Middle frontal gyrus (tissue), 1 donor: Measurements from ENCODE around the gene YJU2.
"Not testable (repeated sequence)": the region's sequence is repeated elsewhere in the genome, so short reads cannot be mapped to it uniquely, and the experiment has no call there.

Source experiments
- DNase-seq: peaks from one replicate; pipeline ENCODE4 v3.0.0-alpha.2; 2015; ENCODE audit warnings: low spot score; ENCODE audit errors: extremely low spot score

Gene YJU2

DNA sequence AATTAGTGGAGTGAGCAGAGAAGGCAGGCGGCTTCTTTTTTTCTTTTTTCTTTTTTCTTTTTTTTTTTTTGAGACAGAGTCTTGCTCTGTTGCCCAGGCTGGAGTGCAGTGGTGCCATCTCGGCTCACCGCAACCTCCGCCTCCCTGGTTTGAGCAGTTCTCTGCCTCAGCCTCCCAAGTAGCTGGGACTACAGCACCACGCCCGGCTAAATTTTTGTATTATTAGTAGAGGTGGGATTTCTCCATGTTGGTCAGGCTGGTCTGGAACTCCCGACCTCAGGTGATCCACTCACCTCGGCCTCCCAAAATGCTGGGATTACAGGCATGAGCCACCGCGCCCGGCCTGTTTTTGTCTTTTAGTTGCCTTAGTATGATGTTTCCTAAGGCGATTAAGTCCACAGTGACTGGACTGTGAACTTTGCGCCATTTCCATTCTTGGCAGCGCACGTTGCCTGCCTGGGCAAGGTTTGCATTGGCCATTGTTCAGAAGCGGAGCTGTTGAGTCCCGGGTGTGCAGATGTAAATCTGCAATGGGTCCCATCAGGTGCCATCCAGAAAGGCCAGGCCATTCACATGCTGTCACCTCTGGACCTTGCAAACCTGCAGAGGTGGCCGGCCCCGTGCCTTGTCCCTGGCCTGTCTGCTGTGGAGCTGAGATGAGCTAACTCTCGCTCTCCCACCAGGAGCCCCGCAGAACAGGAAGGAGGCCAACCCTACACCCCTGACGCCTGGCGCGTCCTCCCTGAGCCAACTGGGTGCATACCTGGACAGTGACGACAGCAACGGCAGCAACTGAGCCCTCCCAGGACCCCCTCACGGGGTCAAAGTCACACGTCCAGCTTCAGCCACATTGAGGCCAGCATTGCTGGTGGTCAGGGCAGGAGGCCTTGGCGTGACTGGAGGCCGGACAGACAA lies 21.3 kb downstream of the YJU2 start:
- DNase-seq, result no peak

- DNase-seq, result no peak
These were observed 22.0 kb downstream of the YJU2 start for GRCh38 chr19:4268816-4269430.

GRCh38 chr19:4272894-4273293 lies 26.0 kb downstream of the YJU2 start:
- DNase-seq, result no peak

- DNase-seq, result not testable (repeated sequence)
These were observed 27.4 kb downstream of the YJU2 start for GRCh38 chr19:4274321-4274686.

DNA sequence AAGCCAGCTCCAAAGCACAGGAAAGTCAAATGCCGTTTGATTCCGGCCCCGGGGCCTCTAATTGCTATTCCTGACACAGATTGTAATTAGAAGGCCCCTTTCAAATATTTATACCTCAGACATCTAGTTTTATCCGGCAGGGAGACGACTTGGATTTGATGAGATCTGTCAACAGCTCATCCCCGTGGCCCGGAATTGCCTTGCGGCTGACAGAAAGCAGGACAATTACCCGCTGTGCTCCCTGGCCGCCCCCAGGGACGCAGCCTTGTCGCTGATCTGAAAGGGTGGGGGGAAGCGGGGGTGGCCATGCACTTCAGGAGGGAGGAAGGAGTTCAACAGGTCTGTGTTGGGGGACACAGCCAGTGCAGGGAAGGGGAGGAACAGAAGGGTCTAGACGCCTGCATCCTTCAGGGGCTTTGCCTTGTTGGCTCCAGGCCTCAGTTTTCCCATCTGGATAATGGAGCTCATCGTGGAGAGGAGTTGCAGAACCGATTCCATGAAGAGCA lies 30.4 kb downstream of the YJU2 start:
- DNase-seq, result no peak

DNA sequence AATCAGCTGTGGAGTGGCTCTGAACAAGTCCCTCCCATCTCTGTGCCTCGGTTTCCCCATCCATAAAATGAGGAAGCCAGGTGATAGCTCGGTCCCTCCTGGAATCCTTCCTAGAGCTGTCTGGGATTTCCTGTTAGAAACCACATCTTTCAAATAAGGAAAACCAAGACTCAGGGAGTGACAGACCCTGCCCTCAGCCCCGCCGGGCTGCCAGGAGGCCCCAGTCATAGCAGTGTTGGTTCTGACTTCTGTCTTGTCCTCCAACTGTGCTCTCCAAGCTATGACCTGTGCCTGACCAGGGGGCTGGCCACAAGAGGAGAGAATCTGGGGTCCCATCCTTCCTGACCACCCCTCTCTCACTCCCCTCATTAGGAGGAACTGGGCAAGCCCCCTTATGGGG lies 31.1 kb downstream of the YJU2 start:
- DNase-seq, result no peak

- no peak for DNase-seq
These were observed 31.8 kb downstream of the YJU2 start, which contains the start of gene SHD for GRCh38 chr19:4278419-4279266. Gene SHD, plus strand, starts transcription at chr19:4279266. Its CDS starts 798 bp downstream, at chr19:4280064.

- DNase-seq, result no peak
These were observed 32.3 kb downstream of the YJU2 start for GRCh38 chr19:4279267-4279529.

DNA sequence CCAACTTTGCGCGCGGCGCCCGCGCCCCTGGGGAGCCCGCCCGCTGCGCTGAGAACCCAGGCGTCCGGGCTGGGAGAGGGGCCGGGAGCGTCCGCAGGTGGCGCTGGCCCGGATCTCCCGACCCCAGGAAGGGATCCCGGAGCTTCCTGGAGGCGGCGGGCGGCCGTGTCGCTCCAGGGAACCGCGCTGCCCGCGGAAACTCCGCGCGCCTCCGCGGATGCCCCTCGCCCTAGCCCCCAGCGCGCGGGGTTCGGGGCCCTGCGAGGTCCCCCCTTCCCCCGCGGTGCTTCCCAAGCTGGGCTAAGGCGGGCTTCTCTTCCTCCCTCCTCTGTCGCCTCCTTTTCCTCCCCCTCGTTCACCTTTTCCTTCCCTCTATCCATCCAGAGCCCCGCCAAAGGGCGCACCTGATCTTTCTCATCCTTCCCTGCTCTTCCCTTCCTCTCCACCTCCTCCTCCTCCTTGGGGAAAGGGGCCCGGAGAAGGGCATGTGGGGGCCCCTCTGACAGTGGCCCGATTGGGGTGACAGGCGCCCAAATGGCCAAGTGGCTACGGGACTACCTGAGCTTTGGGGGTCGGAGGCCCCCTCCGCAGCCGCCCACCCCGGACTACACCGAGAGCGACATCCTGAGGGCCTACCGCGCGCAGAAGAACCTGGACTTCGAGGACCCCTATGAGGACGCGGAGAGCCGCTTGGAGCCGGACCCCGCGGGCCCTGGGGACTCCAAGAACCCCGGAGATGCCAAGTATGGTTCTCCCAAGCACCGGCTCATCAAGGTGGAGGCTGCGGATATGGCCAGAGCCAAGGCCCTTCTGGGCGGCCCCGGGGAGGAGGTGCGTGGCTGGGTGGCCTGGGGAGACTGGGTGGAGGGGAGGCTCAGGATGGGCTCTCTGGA lies 32.9 kb downstream of the YJU2 start:
- no peak for DNase-seq

GRCh38 chr19:4284176-4284958 lies 37.5 kb downstream of the YJU2 start:
- no peak for DNase-seq

GRCh38 chr19:4284974-4285373 lies 38.1 kb downstream of the YJU2 start:
- DNase-seq, result no peak

- DNase-seq, result not testable (repeated sequence)
These were observed 39.3 kb downstream of the YJU2 start for GRCh38 chr19:4286141-4286540.

GRCh38 chr19:4288091-4288777 lies 41.4 kb downstream of the YJU2 start:
- DNase-seq, result no peak

- no peak for DNase-seq
These were observed 44.4 kb downstream of the YJU2 start for GRCh38 chr19:4291184-4291732.

DNA sequence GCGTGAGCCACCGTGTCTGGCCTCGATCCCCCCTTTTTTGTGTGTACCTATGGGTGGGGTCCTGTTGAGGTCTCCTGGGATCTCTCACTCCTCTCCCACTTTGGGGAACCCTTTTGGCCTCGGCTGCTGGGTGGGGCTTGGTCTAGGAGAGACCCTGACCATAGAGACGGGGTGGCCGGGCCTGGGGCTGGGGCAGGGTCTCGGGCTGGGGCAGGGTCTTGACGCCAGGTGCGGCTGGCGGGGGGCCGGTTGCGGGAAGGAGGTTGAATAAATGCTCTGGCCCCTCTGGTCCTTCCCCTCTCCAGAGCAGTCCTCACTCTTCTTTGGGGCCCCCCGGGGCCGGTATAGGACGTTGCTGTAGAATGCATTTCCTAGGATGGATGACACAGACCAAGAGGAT lies 45.6 kb downstream of the YJU2 start:
- no peak for DNase-seq

DNA sequence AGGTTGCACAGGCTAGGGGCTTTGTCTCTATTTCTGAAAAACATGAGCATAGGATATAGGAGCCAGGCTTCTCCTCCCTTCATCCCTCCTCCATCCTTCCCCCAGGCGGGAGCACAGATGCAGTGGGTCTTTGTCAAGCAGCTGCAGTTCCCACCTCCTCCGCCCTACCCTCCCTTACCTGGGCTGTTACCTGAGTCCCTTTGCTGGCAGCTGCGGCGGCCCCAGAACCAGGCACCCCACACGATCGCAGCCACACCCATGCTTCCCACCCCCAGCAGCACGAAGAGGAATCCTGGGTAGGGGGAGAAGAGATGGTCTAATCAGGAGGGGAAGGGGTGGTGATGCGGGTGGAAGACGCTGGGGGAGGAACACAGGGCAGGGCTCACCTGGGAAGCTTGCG lies 47.5 kb downstream of the YJU2 start:
- no peak for DNase-seq

- DNase-seq, result no peak
These were observed 49.3 kb downstream of the YJU2 start for GRCh38 chr19:4295972-4296771.
